HG02884 (cell line): Measurements from ENCODE around the gene ROBO1.
"Not testable (repeated sequence)": the region's sequence is repeated elsewhere in the genome, so short reads cannot be mapped to it uniquely, and the experiment has no call there.

Experiments used
- ATAC-seq: cut with Tn5 transposase; IDR thresholded peaks from one replicate; pipeline ENCODE4 v1.9.1; 2021; ENCODE audit warnings: mild to moderate bottlenecking, moderate library complexity; ENCODE audit not compliant: unreplicated experiment

ROBO1 gene

GRCh38 chr3:79767905-79768267 is at the start of gene ROBO1:
TSS of gene ROBO1 (minus strand) at chr3:79767998.
- no peak for ATAC-seq

- ATAC-seq: no peak
Observed at GRCh38 chr3:79817224-79817623, 49.4 kb upstream of the ROBO1 start.

- no peak for ATAC-seq
Observed at GRCh38 chr3:79815478-79815877, 47.7 kb upstream of the ROBO1 start.

- no peak for ATAC-seq
Observed at GRCh38 chr3:79810581-79810980, 42.8 kb upstream of the ROBO1 start.

GRCh38 chr3:79810092-79810491 is 42.3 kb upstream of the ROBO1 start:
- ATAC-seq: no peak

- ATAC-seq: no peak
Observed at GRCh38 chr3:79809106-79809505, 41.3 kb upstream of the ROBO1 start.

- no peak for ATAC-seq
Observed at GRCh38 chr3:79808515-79808914, 40.7 kb upstream of the ROBO1 start.

GRCh38 chr3:79790177-79790576 is 22.4 kb upstream of the ROBO1 start:
- ATAC-seq: not testable (repeated sequence)

- ATAC-seq: no peak
Observed at GRCh38 chr3:79773291-79773690, 5.5 kb upstream of the ROBO1 start.

GRCh38 chr3:79769229-79769628 is 1.4 kb upstream of the ROBO1 start:
- no peak for ATAC-seq

GRCh38 chr3:79767194-79767904 is 449 bp downstream of the ROBO1 start:
- no peak for ATAC-seq

GRCh38 chr3:79766496-79767193 is 1.2 kb downstream of the ROBO1 start:
- ATAC-seq: no peak

GRCh38 chr3:79765911-79766310 is 1.9 kb downstream of the ROBO1 start:
- ATAC-seq: no peak

GRCh38 chr3:79761441-79761840 is 6.4 kb downstream of the ROBO1 start:
- no peak for ATAC-seq

GRCh38 chr3:79751703-79752102 is 16.1 kb downstream of the ROBO1 start:
- no peak for ATAC-seq

- no peak for ATAC-seq
Observed at GRCh38 chr3:79737530-79737929, 30.3 kb downstream of the ROBO1 start.

GRCh38 chr3:79729096-79729495 is 38.7 kb downstream of the ROBO1 start:
- no peak for ATAC-seq

- ATAC-seq: no peak
Observed at GRCh38 chr3:79726786-79727185, 41.0 kb downstream of the ROBO1 start.

- ATAC-seq: no peak
Observed at GRCh38 chr3:79724206-79724605, 43.6 kb downstream of the ROBO1 start.

- ATAC-seq: no peak
Observed at GRCh38 chr3:79690072-79690471, 77.7 kb downstream of the ROBO1 start.

- ATAC-seq: no peak
Observed at GRCh38 chr3:79685108-79685507, 82.7 kb downstream of the ROBO1 start.

- ATAC-seq: no peak
Observed at GRCh38 chr3:79684041-79684440, 83.8 kb downstream of the ROBO1 start.

- no peak for ATAC-seq
Observed at GRCh38 chr3:79672731-79673130, 95.1 kb downstream of the ROBO1 start.
